SU-DHL-6 (cell line): ENCODE results near the gene MESD.

Experiments used
- H2AFZ ChIP-seq: fragments of 200-600 bp; sonication (generic); 2 replicates; pipeline ENCODE4 v1.6.1; 2014; ENCODE audit warnings: low read depth, mild to moderate bottlenecking, moderate library complexity, mixed read lengths, antibody characterized with exemption, low read length; ENCODE audit not compliant: severe bottlenecking
- H3F3A ChIP-seq: fragments of 200-600 bp; shearing (Covaris generic); 2 replicates; pipeline ENCODE4 v1.6.0; 2016; ENCODE audit warnings: antibody characterized with exemption, mild to moderate bottlenecking; ENCODE audit not compliant: insufficient read depth
- H3K27ac ChIP-seq: fragments of 200-600 bp; sonication (generic); 2 replicates; pipeline ENCODE4 v1.5.1; 2016; ENCODE audit warnings: low read depth, mild to moderate bottlenecking, low read length, moderate library complexity, mixed read lengths
- H3K27me3 ChIP-seq: fragments of 200-600 bp; sonication (generic), shearing (Covaris generic); 2 replicates; pipeline ENCODE4 v1.6.0; 2014; ENCODE audit warnings: mild to moderate bottlenecking, low read length
- H3K36me3 ChIP-seq: fragments of 200-600 bp; sonication (generic); 2 replicates; pipeline ENCODE4 v1.6.1; 2014; ENCODE audit warnings: mild to moderate bottlenecking, low read length, mixed read lengths
- H3K4me2 ChIP-seq: fragments of 300-600, 200-600 bp; shearing (Covaris generic), sonication (generic); 2 replicates; pipeline ENCODE4 v1.6.0; 2014; ENCODE audit warnings: low read length, low read depth, mild to moderate bottlenecking; ENCODE audit not compliant: poor library complexity, severe bottlenecking
- H3K4me3 ChIP-seq: fragments of 200-600 bp; sonication (generic); 2 replicates; pipeline ENCODE4 v1.5.1; 2014; ENCODE audit warnings: antibody characterized with exemption, low read length, mild to moderate bottlenecking, mixed read lengths; ENCODE audit not compliant: insufficient read depth, poor library complexity, severe bottlenecking
- H3K79me2 ChIP-seq: fragments of 200-600 bp; sonication (generic); 2 replicates; pipeline ENCODE4 v1.6.1; 2014; ENCODE audit warnings: mild to moderate bottlenecking, low read length, moderate library complexity; ENCODE audit not compliant: insufficient read depth
- H3K9ac ChIP-seq: fragments of 200-600 bp; sonication (generic); 2 replicates; pipeline ENCODE4 v1.7.0; 2014; ENCODE audit warnings: mild to moderate bottlenecking, low read length
- H3K9me2 ChIP-seq: fragments of 200-600 bp; sonication (generic); replicated peaks from 2 replicates; pipeline ENCODE4 v1.6.1; 2014; ENCODE audit warnings: low read length; ENCODE audit not compliant: insufficient read depth
- H3K9me3 ChIP-seq: fragments of 200-600 bp; sonication (generic); 2 replicates; pipeline ENCODE4 v1.6.1; 2014; ENCODE audit warnings: low read length, mixed read lengths; ENCODE audit not compliant: insufficient read depth
- H4K20me1 ChIP-seq: fragments of 200-600 bp; sonication (generic); 2 replicates; pipeline ENCODE4 v1.6.1; 2014; ENCODE audit warnings: low read depth, mild to moderate bottlenecking, antibody characterized with exemption, low read length, moderate library complexity, mixed read lengths
- CTCF ChIP-seq: fragments of 200-600 bp; sonication (generic); IDR thresholded peaks from one replicate; pipeline ENCODE4 v1.5.1; 2017; ENCODE audit warnings: antibody characterized with exemption, mild to moderate bottlenecking, low read length, moderate library complexity; ENCODE audit not compliant: insufficient read depth, poor library complexity, severe bottlenecking
- EZH2phosphoT487 ChIP-seq: fragments of 200-600 bp; sonication (generic), shearing (Covaris generic); conservative IDR thresholded peaks from 2 replicates; pipeline ENCODE4 v1.6.1; 2018; ENCODE audit warnings: mild to moderate bottlenecking, antibody characterized with exemption, low read length, moderate library complexity, mixed read lengths

Gene MESD

GRCh38 chr15:81033508-81033907, 43.9 kb upstream of the MESD start:
- no peaks in the 10 kb centered on the region for H3K27me3 ChIP-seq
- no peak overlapping the region for H2AFZ ChIP-seq
- no peaks in the 10 kb centered on the region for H3K9me2 ChIP-seq
- no peaks in the 10 kb centered on the region for H4K20me1 ChIP-seq
- no peak overlapping the region for H3K4me2 ChIP-seq
- no peaks in the 10 kb centered on the region for H3F3A ChIP-seq
- no peak overlapping the region for H3K4me3 ChIP-seq
- H3K9ac ChIP-seq: no peak overlapping the region
- no peak for TF ChIP-seq CTCF
- no peak for TF ChIP-seq EZH2phosphoT487
- H3K36me3 ChIP-seq: no peaks in the 10 kb centered on the region
- no peaks in the 10 kb centered on the region for H3K79me2 ChIP-seq
- H3K9me3 ChIP-seq: no peaks in the 10 kb centered on the region
- no peak overlapping the region for H3K27ac ChIP-seq

GRCh38 chr15:81032818-81033217, 43.2 kb upstream of the MESD start:
- no peak overlapping the region for H3K4me3 ChIP-seq
- H3K27ac ChIP-seq: no peak overlapping the region
- H3K79me2 ChIP-seq: no peaks in the 10 kb centered on the region
- no peaks in the 10 kb centered on the region for H4K20me1 ChIP-seq
- H3K9me2 ChIP-seq: no peaks in the 10 kb centered on the region
- no peak overlapping the region for H3K9ac ChIP-seq
- TF ChIP-seq CTCF (no peak), EZH2phosphoT487 (no peak)
- no peaks in the 10 kb centered on the region for H3K27me3 ChIP-seq
- H3K4me2 ChIP-seq: no peak overlapping the region
- H2AFZ ChIP-seq: no peak overlapping the region
- H3F3A ChIP-seq: no peaks in the 10 kb centered on the region
- no peaks in the 10 kb centered on the region for H3K36me3 ChIP-seq
- H3K9me3 ChIP-seq: no peaks in the 10 kb centered on the region

- Histone ChIP-seq H4K20me1 (no peaks in the 10 kb centered on the region), H2AFZ (no peak overlapping the region), H3K4me2 (no peak overlapping the region), H3K36me3 (no peaks in the 10 kb centered on the region), H3K27me3 (no peaks in the 10 kb centered on the region), H3K9ac (no peak overlapping the region), H3K9me2 (no peaks in the 10 kb centered on the region), H3K4me3 (no peak overlapping the region), H3K9me3 (no peaks in the 10 kb centered on the region), H3K79me2 (no peaks in the 10 kb centered on the region), H3K27ac (no peak overlapping the region), H3F3A (no peaks in the 10 kb centered on the region)
- TF ChIP-seq CTCF (no peak), EZH2phosphoT487 (no peak)
Observed at GRCh38 chr15:81032355-81032754, 42.7 kb upstream of the MESD start.

GRCh38 chr15:81031203-81031602, 41.6 kb upstream of the MESD start:
- no peaks in the 10 kb centered on the region for H3F3A ChIP-seq
- no peaks in the 10 kb centered on the region for H3K79me2 ChIP-seq
- no peak overlapping the region for H3K27ac ChIP-seq
- no peaks in the 10 kb centered on the region for H3K9me3 ChIP-seq
- no peaks in the 10 kb centered on the region for H4K20me1 ChIP-seq
- no peaks in the 10 kb centered on the region for H3K9me2 ChIP-seq
- no peak overlapping the region for H2AFZ ChIP-seq
- no peak overlapping the region for H3K4me3 ChIP-seq
- H3K4me2 ChIP-seq: no peak overlapping the region
- no peak overlapping the region for H3K9ac ChIP-seq
- H3K36me3 ChIP-seq: no peaks in the 10 kb centered on the region
- TF ChIP-seq CTCF: no peak
- TF ChIP-seq EZH2phosphoT487: no peak
- no peaks in the 10 kb centered on the region for H3K27me3 ChIP-seq
